HG03439 (cell line): ENCODE measurements around the gene RACK1.

ENCODE experiments used
- ATAC-seq: cut with Tn5 transposase; IDR thresholded peaks from one replicate; pipeline ENCODE4 v1.9.1; 2021; ENCODE audit warnings: mild to moderate bottlenecking, moderate library complexity; ENCODE audit not compliant: unreplicated experiment

RACK1 gene

GRCh38 chr5:181234455-181235306 lies 9.0 kb downstream of the RACK1 start:
- no peak for ATAC-seq

GRCh38 chr5:181233801-181234454 lies 9.8 kb downstream of the RACK1 start:
- ATAC-seq: no peak

GRCh38 chr5:181233088-181233800 lies 10.5 kb downstream of the RACK1 start:
- ATAC-seq: no peak

- ATAC-seq: no peak
Measured at GRCh38 chr5:181232593-181232992, 11.1 kb downstream of the RACK1 start.

- ATAC-seq: no peak
Measured at GRCh38 chr5:181231432-181231831, 12.3 kb downstream of the RACK1 start.

- ATAC-seq: no peak
Measured at GRCh38 chr5:181230551-181230950, 13.2 kb downstream of the RACK1 start.

- no peak for ATAC-seq
Measured at GRCh38 chr5:181229996-181230395, 13.7 kb downstream of the RACK1 start.

- no peak for ATAC-seq
Measured at GRCh38 chr5:181224390-181225229, 19.1 kb downstream of the RACK1 start.

GRCh38 chr5:181223729-181224389 lies 19.8 kb downstream of the RACK1 start:
- no peak for ATAC-seq

GRCh38 chr5:181223058-181223728 lies 20.5 kb downstream of the RACK1 start, which contains the start of gene TRIM41:
Gene TRIM41, plus strand, starts transcription at chr5:181223281. Its CDS starts 719 bp downstream, at chr5:181224000.
- ATAC-seq: peak; percentile 64

- peak; percentile 8 for ATAC-seq
Measured at GRCh38 chr5:181222630-181223057, 21.1 kb downstream of the RACK1 start.

GRCh38 chr5:181221792-181222629 lies 21.7 kb downstream of the RACK1 start:
- ATAC-seq: peak; percentile 32

GRCh38 chr5:181221105-181221791 lies 22.5 kb downstream of the RACK1 start:
- ATAC-seq: no peak

GRCh38 chr5:181220178-181220515 lies 23.6 kb downstream of the RACK1 start:
- ATAC-seq: no peak

GRCh38 chr5:181219262-181220177 lies 24.2 kb downstream of the RACK1 start:
- ATAC-seq: no peak

GRCh38 chr5:181218795-181219124 lies 24.9 kb downstream of the RACK1 start:
- no peak for ATAC-seq

- peak; percentile 25 for ATAC-seq
Measured at GRCh38 chr5:181217803-181218062, 26.0 kb downstream of the RACK1 start.
